ENCODE data around the gene ANTXR1. TPM values are rescaled to one million over a fixed set of nuclear protein-coding genes. Genes with fewer than 3 reads are reported as not detected.

ANTXR1 gene
- total and polyA plus RNA-seq, 2 donors (not counting 1 experiment from before 2014, with no cell fraction given) = 44.6 to 101 TPM

DNA sequence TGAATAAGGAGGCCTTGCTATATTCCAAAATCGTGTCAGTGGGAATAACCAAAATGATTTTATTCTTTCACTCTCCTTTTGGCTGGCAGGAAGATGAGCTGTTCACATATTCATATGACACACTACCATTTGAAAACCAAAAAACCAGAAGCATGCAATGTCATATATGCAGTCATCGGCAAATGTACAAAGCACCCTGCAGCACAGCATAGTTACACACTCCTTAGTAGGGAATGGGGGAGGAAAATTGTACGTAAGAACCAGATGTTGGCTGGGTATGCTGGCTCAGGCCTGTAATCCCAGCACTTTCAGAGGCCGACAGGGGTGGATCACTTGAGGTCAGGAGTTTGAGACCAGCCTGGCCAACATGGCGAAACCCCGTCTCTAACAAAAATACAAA, 197.4 kb downstream of the ANTXR1 start:
- no peaks in the 10 kb centered on the region for H3K27me3 ChIP-seq (ENCODE audit: control insufficient read depth, insufficient read depth, low read length)
- H3K4me1 ChIP-seq (ENCODE audit: control insufficient read depth, extremely low read depth, insufficient read depth, low read length) = peaks cover 15% of the 10 kb centered on the region
- no peak for DNase-seq (ENCODE audit: low read depth in 2 of 2)
- H3K27ac ChIP-seq (ENCODE audit: insufficient read depth, low read length) = no peak overlapping the region
- no peaks in the 10 kb centered on the region for H4K20me1 ChIP-seq (ENCODE audit: control insufficient read depth, extremely low read depth, insufficient read depth, low read length)
- no peak overlapping the region for H3K4me2 ChIP-seq (ENCODE audit: extremely low read depth, insufficient read depth, low read length)
- H3K9me3 ChIP-seq (ENCODE audit: control insufficient read depth, insufficient read depth, low read depth, low read length) = no peaks in the 10 kb centered on the region
- no peak overlapping the region for H3K4me3 ChIP-seq (replicated peaks in 1 of 4; ENCODE audit: control extremely low read depth in 1 of 4, insufficient read depth in 1 of 4, low read depth in 3 of 4, low read length in 4 of 4)
- no peak overlapping the region for H3K9ac ChIP-seq (ENCODE audit: insufficient read depth, low read length)
- no peaks in the 10 kb centered on the region for H3K79me2 ChIP-seq (ENCODE audit: control insufficient read depth, insufficient read depth, low read length)
- no peak overlapping the region for H2AFZ ChIP-seq (ENCODE audit: low read length)
- no peaks in the 10 kb centered on the region for H3K36me3 ChIP-seq (ENCODE audit: control insufficient read depth, insufficient read depth, low read length)
- TF ChIP-seq, protein P1, sequence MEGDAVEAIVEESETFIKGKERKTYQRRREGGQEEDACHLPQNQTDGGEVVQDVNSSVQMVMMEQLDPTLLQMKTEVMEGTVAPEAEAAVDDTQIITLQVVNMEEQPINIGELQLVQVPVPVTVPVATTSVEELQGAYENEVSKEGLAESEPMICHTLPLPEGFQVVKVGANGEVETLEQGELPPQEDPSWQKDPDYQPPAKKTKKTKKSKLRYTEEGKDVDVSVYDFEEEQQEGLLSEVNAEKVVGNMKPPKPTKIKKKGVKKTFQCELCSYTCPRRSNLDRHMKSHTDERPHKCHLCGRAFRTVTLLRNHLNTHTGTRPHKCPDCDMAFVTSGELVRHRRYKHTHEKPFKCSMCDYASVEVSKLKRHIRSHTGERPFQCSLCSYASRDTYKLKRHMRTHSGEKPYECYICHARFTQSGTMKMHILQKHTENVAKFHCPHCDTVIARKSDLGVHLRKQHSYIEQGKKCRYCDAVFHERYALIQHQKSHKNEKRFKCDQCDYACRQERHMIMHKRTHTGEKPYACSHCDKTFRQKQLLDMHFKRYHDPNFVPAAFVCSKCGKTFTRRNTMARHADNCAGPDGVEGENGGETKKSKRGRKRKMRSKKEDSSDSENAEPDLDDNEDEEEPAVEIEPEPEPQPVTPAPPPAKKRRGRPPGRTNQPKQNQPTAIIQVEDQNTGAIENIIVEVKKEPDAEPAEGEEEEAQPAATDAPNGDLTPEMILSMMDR (conservative IDR thresholded peaks at IDR 0.05 in 1 of 2, IDR thresholded peaks at IDR 0.05 in 1 of 2; ENCODE audit: low read depth in 1 of 2, low read length in 2 of 2) = no peak
- no peak for TF ChIP-seq EZH2 (IDR thresholded peaks at IDR 0.05; ENCODE audit: low read length, missing control alignments)

DNA sequence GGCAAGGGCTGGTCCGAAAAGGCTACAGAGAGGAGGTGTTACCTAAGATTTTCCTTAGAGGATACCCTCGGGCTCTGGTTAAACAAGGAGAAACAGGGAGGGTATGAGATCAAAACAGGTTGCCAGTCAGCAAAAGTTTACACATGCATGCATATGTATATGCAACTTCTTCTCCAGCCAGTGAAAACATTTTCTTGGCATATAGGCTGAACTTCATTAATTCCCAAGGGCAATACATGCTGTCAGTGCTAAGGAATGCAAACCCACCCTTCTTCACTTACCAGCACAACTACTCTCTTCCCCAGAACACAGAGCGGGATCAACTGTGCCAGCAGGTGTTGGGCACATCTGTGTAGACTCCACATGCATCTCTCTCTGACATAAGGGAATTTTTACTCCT, 198.1 kb downstream of the ANTXR1 start:
- H3K9me3 ChIP-seq (ENCODE audit: control insufficient read depth, insufficient read depth, low read depth, low read length) = no peaks in the 10 kb centered on the region
- no peaks in the 10 kb centered on the region for H3K79me2 ChIP-seq (ENCODE audit: control insufficient read depth, insufficient read depth, low read length)
- peaks cover 15% of the 10 kb centered on the region for H3K4me1 ChIP-seq (ENCODE audit: control insufficient read depth, extremely low read depth, insufficient read depth, low read length)
- no peak for DNase-seq (ENCODE audit: low read depth in 2 of 2)
- H3K9ac ChIP-seq (ENCODE audit: insufficient read depth, low read length) = no peak overlapping the region
- no peak for TF ChIP-seq EZH2 (IDR thresholded peaks at IDR 0.05; ENCODE audit: low read length, missing control alignments)
- TF ChIP-seq, protein P1 (conservative IDR thresholded peaks at IDR 0.05 in 1 of 2, IDR thresholded peaks at IDR 0.05 in 1 of 2; ENCODE audit: low read depth in 1 of 2, low read length in 2 of 2) = no peak
- H3K4me3 ChIP-seq (replicated peaks in 1 of 4; ENCODE audit: control extremely low read depth in 1 of 4, insufficient read depth in 1 of 4, low read depth in 3 of 4, low read length in 4 of 4) = no peak overlapping the region
- no peak overlapping the region for H3K4me2 ChIP-seq (ENCODE audit: extremely low read depth, insufficient read depth, low read length)
- H2AFZ ChIP-seq (ENCODE audit: low read length) = no peak overlapping the region
- no peaks in the 10 kb centered on the region for H3K36me3 ChIP-seq (ENCODE audit: control insufficient read depth, insufficient read depth, low read length)
- no peaks in the 10 kb centered on the region for H3K27me3 ChIP-seq (ENCODE audit: control insufficient read depth, insufficient read depth, low read length)
- no peaks in the 10 kb centered on the region for H4K20me1 ChIP-seq (ENCODE audit: control insufficient read depth, extremely low read depth, insufficient read depth, low read length)
- H3K27ac ChIP-seq (ENCODE audit: insufficient read depth, low read length) = no peak overlapping the region

DNA sequence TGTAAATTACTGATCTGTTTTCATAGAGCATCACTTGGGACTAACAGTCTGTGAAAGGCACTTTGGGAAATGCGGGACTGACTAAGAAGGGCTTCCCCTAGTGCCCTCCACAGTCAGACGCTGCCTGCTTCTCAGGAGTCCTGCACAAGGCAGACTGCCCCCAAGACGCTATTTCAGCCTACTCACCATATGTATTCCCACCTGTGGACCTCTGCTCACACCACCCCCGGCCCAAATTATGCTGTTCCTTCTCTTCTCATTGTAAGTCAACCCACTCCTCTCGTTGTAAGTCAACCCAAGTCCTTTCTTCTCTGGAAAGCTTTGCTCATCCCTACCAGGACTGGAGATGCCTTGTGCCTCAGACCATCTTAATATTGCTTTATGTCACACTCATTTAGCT, 198.7 kb downstream of the ANTXR1 start:
- no peak for DNase-seq (ENCODE audit: low read depth in 2 of 2)
- no peak overlapping the region for H3K4me2 ChIP-seq (ENCODE audit: extremely low read depth, insufficient read depth, low read length)

More for the DNA sequence above, 198.7 kb downstream of the ANTXR1 start:
- Histone ChIP-seq H3K9ac (ENCODE audit: insufficient read depth, low read length) (no peak overlapping the region), H3K27ac (ENCODE audit: insufficient read depth, low read length) (no peak overlapping the region), H4K20me1 (ENCODE audit: control insufficient read depth, extremely low read depth, insufficient read depth, low read length) (no peaks in the 10 kb centered on the region), H2AFZ (ENCODE audit: low read length) (no peak overlapping the region), H3K4me3 (replicated peaks in 1 of 4; ENCODE audit: control extremely low read depth in 1 of 4, insufficient read depth in 1 of 4, low read depth in 3 of 4, low read length in 4 of 4) (no peak overlapping the region), H3K27me3 (ENCODE audit: control insufficient read depth, insufficient read depth, low read length) (no peaks in the 10 kb centered on the region), H3K4me1 (ENCODE audit: control insufficient read depth, extremely low read depth, insufficient read depth, low read length) (peaks cover 19% of the 10 kb centered on the region), H3K36me3 (ENCODE audit: control insufficient read depth, insufficient read depth, low read length) (no peaks in the 10 kb centered on the region), H3K79me2 (ENCODE audit: control insufficient read depth, insufficient read depth, low read length) (no peaks in the 10 kb centered on the region), H3K9me3 (ENCODE audit: control insufficient read depth, insufficient read depth, low read depth, low read length) (no peaks in the 10 kb centered on the region)
- TF ChIP-seq, protein P1 (conservative IDR thresholded peaks at IDR 0.05 in 1 of 2, IDR thresholded peaks at IDR 0.05 in 1 of 2; ENCODE audit: low read depth in 1 of 2, low read length in 2 of 2) = no peak
- no peak for TF ChIP-seq EZH2 (IDR thresholded peaks at IDR 0.05; ENCODE audit: low read length, missing control alignments)
